ENCODE results near the gene PCDH12. TPM values are rescaled to one million over a fixed set of nuclear protein-coding genes. Genes with fewer than 3 reads are reported as not detected.
A peak's percentile ranks its signal among the peaks of the same experiment; 100 is the strongest.

Gene PCDH12
- polyA plus RNA-seq, 1 of the 3 experiments (the other 2 are of a cell fraction), result 0.02 TPM

DNA sequence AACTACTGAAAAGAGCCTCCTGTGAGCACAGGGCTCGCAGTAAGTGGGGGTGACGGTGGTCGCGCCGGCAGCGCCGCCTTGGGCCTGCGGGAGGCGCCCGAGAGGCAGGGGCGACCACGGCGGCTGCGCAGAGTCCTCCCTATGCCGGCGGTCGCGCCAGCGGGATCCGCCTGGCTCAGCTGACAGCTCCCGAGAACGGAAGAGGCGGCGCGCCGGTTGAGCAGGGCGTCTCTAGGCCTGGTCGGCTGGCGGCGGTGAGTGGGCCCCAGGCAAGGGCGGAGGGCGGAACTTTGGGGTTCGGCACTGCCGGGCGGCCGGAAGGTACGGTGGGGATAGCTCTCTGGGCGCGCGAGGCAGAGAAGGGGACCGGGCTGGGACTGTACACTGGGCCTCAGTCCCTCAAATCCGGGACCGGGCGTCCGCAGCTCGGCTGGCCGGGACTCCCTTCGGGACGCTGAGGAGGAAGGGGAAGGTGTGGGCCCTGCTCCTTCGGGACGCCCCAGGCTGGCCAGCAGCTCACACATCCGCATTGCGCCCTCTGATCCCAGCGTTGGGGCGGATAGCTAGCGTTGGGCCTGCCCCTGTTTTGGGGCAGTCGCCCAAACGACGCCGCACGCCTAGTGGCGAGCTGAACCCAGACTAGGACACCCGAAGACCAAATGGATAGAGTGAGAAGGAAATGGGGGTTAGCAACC is 11.1 kb upstream of the PCDH12 start, which contains the start of gene RNF14:
RNF14 (plus strand) TSS at position 192 of the 695 bp plus-strand sequence. CDS start 4,484 bp downstream, outside the sequence.
- no peaks in the 10 kb centered on the region for H3K9me2 ChIP-seq
- peaks cover 45% of the 10 kb centered on the region for H3K79me2 ChIP-seq (ENCODE audit: insufficient read depth)
- H3K27me3 ChIP-seq (ENCODE audit: insufficient read depth), result no peaks in the 10 kb centered on the region
- peak; percentile 97 for DNase-seq
- ChIA-PET CTCF (interaction anchor here (0.7 to 7.8 kb wide), 45 partner anchors 9 to 637 kb away, joined by 3 to 99 read pairs (median 4); partner anchors contain the start of genes ARAP3, DIAPH1, FCHSD1 and PCDH1), POLR2A (interaction anchor here (0.6 to 1.7 kb wide), 7 partner anchors 8 to 288 kb away, joined by 3 to 7 read pairs (median 5); partner anchors contain the start of genes ARAP3 and GNPDA1)
- no peak for TF ChIP-seq FOXJ3 (CRISPR knock-in tag; IDR thresholded peaks at IDR 0.05)
- TF ChIP-seq USF1 (IDR thresholded peaks at IDR 0.05; ENCODE audit: borderline replicate concordance, low read depth), result peak; percentile 64; the same call in 1 of the 2 replicates
- TF ChIP-seq, protein P1, sequence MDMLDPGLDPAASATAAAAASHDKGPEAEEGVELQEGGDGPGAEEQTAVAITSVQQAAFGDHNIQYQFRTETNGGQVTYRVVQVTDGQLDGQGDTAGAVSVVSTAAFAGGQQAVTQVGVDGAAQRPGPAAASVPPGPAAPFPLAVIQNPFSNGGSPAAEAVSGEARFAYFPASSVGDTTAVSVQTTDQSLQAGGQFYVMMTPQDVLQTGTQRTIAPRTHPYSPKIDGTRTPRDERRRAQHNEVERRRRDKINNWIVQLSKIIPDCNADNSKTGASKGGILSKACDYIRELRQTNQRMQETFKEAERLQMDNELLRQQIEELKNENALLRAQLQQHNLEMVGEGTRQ (IDR thresholded peaks at IDR 0.05; ENCODE audit: borderline replicate concordance, low read depth, low read length), result no peak; the same call in 1 of the 2 replicates
- peak; percentile 47 for TF ChIP-seq ELF1 (IDR thresholded peaks at IDR 0.05)
- TF ChIP-seq CTCF (IDR thresholded peaks at IDR 0.05), result peak; percentile 79
- TF ChIP-seq CHD2 (IDR thresholded peaks at IDR 0.05; ENCODE audit: low read length, partially characterized antibody), result peak; percentile 7
- no peak for TF ChIP-seq EP300 (IDR thresholded peaks at IDR 0.05; ENCODE audit: borderline replicate concordance in 1 of 2, low read depth in 1 of 2, low read length in 1 of 2)
- TF ChIP-seq MXI1 (IDR thresholded peaks at IDR 0.05; ENCODE audit: low read depth, low read length), result peak; percentile 70
- peak; percentile 85 for TF ChIP-seq NRF1 (IDR thresholded peaks at IDR 0.05; ENCODE audit: low read depth, low read length)
- peak; percentile 88; the same call in 1 of the 2 replicates for TF ChIP-seq SIN3A (IDR thresholded peaks at IDR 0.05; ENCODE audit: borderline replicate concordance, low read depth, low read length)
- peak; percentile 32; the same call in 1 of the 2 replicates for TF ChIP-seq PBX3 (IDR thresholded peaks at IDR 0.05)
- TF ChIP-seq, protein P2, sequence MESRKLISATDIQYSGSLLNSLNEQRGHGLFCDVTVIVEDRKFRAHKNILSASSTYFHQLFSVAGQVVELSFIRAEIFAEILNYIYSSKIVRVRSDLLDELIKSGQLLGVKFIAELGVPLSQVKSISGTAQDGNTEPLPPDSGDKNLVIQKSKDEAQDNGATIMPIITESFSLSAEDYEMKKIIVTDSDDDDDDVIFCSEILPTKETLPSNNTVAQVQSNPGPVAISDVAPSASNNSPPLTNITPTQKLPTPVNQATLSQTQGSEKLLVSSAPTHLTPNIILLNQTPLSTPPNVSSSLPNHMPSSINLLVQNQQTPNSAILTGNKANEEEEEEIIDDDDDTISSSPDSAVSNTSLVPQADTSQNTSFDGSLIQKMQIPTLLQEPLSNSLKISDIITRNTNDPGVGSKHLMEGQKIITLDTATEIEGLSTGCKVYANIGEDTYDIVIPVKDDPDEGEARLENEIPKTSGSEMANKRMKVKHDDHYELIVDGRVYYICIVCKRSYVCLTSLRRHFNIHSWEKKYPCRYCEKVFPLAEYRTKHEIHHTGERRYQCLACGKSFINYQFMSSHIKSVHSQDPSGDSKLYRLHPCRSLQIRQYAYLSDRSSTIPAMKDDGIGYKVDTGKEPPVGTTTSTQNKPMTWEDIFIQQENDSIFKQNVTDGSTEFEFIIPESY (IDR thresholded peaks at IDR 0.05; ENCODE audit: borderline replicate concordance, low read depth), result 0 out of 2 replicates have a peak, but pooled peaks have one; percentile 6
- TF ChIP-seq RXRA (IDR thresholded peaks at IDR 0.05; ENCODE audit: borderline replicate concordance, low read depth), result no peak
- TF ChIP-seq MAX (IDR thresholded peaks at IDR 0.05; ENCODE audit: low read depth), result peak; percentile 83
- TF ChIP-seq FOSL2 (IDR thresholded peaks at IDR 0.05; ENCODE audit: borderline replicate concordance, low read depth), result 0 out of 2 replicates have a peak, but pooled peaks have one; percentile 5
- TF ChIP-seq POLR2AphosphoS5 (IDR thresholded peaks at IDR 0.05; ENCODE audit: low read depth, low read length), result peak; percentile 89
- peak; percentile 55; the same call in 1 of the 2 replicates for TF ChIP-seq YY1 (IDR thresholded peaks at IDR 0.05; ENCODE audit: low read depth)
- TF ChIP-seq GABPA (IDR thresholded peaks at IDR 0.05; ENCODE audit: low read depth), result peak; percentile 72
- H3K36me3 ChIP-seq (replicated peaks in 1 of 2; ENCODE audit: control insufficient read depth in 1 of 2, insufficient read depth in 2 of 2, low read length in 1 of 2), result peaks cover 10 to 21% of the 10 kb centered on the region in 2 experiments
- H3K4me1 ChIP-seq (ENCODE audit: control insufficient read depth in 1 of 2, insufficient read depth in 2 of 2, low read depth in 1 of 2, low read length in 1 of 2), result peaks cover 7 to 13% of the 10 kb centered on the region in 2 experiments; a peak in 3 of 4 replicates
- peak within 1 kb of the TSS; percentile 83 for H3K4me2 ChIP-seq
- H3K9ac ChIP-seq, result peak within 1 kb of the TSS; percentile 93
- peaks cover 16% of the 10 kb centered on the region for H3F3A ChIP-seq (replicated peaks; ENCODE audit: insufficient read depth)
- peak within 1 kb of the TSS; percentile 98 for H2AFZ ChIP-seq (ENCODE audit: low read depth)
- WGBS (ENCODE audit: low lambda C conversion rate), result 0% methylated on average over 11 of the region's 63 CpGs
- H3K27ac ChIP-seq (ENCODE audit: low read depth in 2 of 2, low read length in 1 of 2), result peak within 1 kb of the TSS; percentile 84 to 90
- H3K9me3 ChIP-seq, result no peaks in the 10 kb centered on the region
- peak within 1 kb of the TSS; percentile 81 to 85 for H3K4me3 ChIP-seq (ENCODE audit: low read depth in 2 of 2, low read length in 1 of 2)
- no peaks in the 10 kb centered on the region for H4K20me1 ChIP-seq (ENCODE audit: insufficient read depth)

Data from SK-N-SH (cell line).